SW 1271 (cell line): Measurements from ENCODE around the gene LRRC45.

Source experiments
- DNase-seq, 2 experiments: peaks; one replicate each; lab custom pipeline; 2025; lab: John Stamatoyannopoulos, UW

Gene LRRC45

DNA sequence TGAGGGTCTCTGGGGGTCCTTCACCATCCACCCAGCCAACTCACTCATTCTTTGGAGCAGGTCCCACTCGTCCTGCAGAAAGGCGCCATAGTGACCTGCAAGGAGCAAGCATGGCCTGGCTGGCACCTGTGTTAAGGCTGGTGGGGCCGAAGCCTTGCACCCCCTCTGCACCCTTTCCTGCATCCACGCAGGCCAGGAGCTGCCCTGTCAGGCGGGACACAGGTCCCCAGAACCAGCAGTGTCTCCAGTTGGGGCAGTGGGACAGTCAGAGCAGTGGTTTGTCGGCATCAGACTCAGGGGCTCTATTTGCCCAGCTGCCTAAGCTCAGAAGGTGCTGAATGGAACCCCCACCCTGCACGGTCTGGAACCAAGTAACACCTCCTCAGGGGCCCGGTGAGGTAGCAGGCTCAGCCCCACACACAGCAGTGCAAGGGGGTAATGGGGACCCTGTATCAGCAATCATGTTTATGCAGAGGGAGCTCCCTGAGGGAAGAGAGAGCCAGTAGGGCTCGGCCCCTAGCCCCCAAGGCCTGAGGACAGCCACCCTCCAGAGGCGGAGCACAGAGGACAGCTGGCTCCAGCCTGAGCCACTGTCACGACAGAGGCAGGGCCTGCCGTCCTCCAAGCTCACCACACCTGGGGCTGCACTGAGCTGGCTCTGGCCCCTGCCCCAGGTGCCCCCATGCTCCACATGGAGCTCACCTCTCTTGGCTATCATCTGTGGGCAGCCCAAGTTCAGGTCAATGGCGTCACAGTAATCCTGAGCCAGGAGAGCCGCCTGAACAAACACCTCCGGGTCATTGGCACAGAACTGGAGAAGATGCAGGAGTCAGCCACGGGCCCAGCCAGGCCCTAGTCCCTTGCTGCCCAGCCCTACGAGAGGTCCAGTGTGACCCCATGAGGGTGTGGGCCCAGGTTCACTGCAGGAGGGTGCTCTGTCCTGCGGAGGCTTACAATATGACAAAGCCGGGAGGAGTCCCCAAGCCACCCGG is 40.6 kb downstream of the LRRC45 start:
- DNase-seq, result no peak

GRCh38 chr17:82064433-82065192 is 41.5 kb downstream of the LRRC45 start:
- no peak for DNase-seq

DNA sequence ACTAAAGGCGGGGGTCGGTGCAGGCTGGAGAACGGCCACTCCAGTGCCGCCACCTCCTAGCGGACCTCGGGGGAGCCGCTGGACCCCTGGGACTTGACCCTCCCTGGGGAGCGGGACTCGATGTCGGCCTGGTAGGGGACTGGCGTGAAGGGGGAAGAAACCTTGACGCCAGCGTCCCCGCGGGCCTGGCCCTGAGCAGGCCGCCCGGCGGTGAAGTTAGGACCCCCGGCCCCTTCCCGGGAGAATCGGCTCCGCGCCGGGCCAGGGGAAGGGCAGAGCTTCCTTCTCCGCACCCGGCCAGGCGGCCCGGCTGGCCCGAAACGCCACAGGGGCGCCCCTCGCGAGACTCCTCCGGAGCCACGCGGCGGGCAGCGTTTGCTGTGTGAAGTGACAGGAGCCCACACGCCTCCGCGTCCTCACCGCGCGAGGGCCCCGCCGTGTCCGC is 42.1 kb downstream of the LRRC45 start:
- DNase-seq, result no peak

GRCh38 chr17:82065638-82066303 is 42.7 kb downstream of the LRRC45 start, which contains the start of gene DUS1L:
Gene DUS1L, minus strand, starts transcription at chr17:82065804. Its CDS starts 745 bp downstream, at chr17:82065059.
- DNase-seq, result no peak

DNA sequence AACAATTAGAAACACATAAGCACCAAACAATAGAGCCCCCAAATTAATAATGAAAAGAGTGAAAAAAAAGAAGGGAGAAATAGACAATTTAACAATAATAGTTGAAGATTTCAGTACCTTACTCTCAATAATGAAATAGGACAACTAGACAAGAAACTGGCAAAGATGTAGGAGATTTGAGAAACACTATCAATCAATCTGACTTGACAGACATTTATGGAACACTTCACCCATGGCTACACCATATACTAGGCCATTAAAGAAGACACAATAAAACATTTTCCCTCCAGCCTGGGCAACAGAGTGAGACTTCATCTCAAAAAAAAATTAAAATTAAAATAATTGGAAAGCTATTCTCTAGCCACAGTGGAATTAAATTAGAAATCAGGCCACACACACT is 47.5 kb downstream of the LRRC45 start:
- no peak for DNase-seq

GRCh38 chr17:82072827-82073226 is 49.7 kb downstream of the LRRC45 start:
- no peak for DNase-seq

- DNase-seq, result no peak
These were observed 50.3 kb downstream of the LRRC45 start for GRCh38 chr17:82073446-82073845.

GRCh38 chr17:82076018-82076784 is 53.1 kb downstream of the LRRC45 start:
- no peak for DNase-seq

DNA sequence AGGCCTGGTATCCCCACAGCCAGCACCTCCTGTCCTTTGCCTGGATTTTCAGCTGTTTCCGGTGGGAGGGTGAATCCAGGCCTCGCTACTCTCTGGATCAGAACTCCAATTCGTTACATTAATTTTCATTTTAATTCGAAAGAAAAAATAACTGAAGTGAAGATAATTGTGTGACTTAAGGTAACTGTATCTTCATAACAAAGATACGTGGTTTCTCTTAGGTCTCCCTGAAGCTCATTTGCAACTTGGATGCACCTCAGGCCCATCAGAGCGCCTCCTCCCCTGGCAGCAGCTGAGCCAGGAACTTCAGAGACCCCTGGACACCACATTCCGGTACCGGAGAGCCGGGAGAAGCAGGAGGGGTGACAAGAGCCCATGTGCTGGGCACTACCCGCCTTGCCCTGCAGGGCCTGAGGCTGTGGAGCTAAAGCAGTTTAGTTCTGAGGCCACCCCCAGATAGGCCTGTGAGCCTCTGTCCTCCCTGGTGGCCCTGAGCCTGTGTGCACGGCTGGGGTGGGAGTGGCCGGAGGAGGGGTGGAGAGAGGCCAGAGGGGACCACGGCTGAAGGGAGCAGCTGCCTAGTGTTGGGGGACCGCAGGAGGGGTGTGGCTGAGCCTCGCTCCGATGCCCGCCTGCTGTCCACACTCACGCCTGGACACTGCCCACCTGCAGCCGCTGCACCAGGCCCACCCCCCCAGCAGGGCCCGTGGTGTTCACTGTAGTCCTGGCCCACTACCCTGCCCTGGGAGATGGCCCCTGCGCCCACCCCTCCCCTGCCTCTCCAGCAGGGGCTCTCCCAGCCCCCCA is 53.9 kb downstream of the LRRC45 start:
- no peak for DNase-seq

- DNase-seq, result no peak
These were observed 54.7 kb downstream of the LRRC45 start for GRCh38 chr17:82077617-82078358.

DNA sequence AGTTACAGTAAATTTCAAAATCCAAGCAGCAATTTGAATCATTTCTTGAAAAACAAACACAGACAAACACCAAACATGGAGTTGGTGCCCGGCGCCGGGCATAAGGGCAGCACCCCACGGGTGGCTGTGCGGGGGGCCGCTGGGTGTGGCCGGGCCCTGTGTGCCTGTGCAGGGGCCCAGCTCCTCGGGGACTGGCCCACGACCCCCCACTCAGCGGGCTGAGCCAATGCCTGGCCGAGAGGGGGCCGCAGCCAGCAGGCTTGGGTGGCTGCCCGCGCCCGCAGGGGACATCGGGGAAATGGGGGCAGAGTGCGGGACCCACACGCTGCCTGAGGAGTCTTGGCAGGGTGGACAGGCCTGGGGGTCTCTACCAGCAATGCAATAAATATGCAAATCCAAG is 55.3 kb downstream of the LRRC45 start:
- no peak for DNase-seq

DNA sequence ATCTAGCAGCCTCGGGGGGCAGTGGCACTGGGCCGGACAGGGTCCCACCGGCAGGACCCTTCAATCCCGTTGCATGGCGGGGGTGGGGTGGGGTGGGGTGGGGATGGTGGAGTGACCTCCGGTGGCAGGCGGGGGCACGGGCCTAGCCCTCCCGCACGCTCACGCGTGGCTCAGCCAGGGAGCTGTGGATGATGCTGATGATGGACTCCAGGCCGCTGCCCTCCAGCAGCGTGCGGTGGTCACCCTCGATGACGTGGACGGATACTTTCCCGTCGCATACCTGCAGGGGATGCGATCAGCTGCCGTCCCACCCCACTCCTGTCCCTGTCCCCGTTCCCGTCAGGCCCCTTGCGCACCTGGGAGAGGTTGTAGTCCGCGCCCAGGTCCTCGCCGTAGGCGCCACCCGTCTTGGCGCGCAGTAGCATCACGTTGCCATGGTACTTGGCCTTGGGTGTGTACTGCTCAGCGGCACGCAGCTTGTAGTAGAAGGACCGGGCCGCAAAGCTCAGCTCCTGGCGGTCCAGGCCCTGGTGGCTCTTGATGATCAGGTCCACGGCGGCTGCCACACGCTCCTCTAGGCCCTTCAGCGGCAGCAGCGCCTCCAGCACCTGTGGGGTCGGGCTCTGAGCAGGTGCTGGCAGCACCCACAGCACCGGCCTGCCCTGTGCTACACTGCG is 56.0 kb downstream of the LRRC45 start:
- no peak for DNase-seq

GRCh38 chr17:82080048-82080788 is 57.1 kb downstream of the LRRC45 start:
- DNase-seq, result no peak
